Measurements from ENCODE around the gene LSM3. TPM values are rescaled to one million over a fixed set of nuclear protein-coding genes. Genes with fewer than 3 reads are reported as not detected.

The LSM3 gene
- total and polyA plus RNA-seq, 2 of the 4 experiments (the other 2 are of a cell fraction), result 3.4 to 11.5 TPM

DNA sequence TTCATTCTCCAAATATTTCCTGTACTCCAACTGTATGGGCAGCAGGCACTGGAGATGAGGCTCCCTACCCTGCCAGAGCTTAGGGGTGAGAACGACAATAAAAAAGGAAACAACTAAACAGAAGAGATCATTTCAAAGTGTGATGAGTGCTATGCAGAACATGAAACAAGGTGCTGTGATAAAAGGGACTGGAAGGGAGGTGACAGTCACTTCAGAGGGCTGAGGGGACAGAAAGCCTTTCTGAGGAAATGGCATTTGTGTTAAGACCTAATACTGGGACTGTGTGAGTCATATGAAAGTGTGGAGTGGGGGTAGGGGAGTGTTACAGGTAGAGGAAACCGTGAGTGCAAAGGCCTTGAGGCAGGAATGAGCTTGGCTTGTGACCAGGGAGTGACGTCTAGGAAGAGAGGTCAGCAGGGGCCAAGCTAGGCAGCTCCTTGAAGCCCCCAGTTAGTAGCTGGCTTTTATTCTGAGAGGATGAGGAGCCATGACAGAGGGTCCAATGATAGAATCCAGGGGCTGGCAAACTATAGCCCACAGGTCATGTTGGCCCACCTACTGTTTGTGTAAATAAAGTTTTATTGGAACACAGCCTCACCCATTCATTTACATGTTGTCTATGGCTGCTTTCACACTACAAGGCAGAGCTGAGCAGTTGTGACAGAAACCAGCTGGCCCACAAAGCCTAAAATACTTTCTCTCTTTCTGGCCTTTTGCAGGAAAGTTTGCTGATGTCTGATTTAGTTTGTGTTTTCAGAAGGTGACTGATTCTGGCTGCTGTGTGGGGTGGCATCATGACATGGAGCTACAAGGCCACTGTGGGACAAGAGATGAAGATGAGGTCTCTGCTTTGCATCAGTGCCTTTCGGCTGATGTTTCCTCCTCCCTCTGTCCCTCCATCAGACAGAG lies 56.6 kb downstream of the LSM3 start:
- Histone ChIP-seq H3K4me2 (ENCODE audit: low read depth, low read length) (peak overlapping the region; percentile 9; the same call in 1 of the 2 replicates), H3K23ac (ENCODE audit: low read depth, low read length) (peak overlapping the region; percentile 49; the same call in 1 of the 2 replicates), H3K9me1 (ENCODE audit: insufficient read depth, low read length) (peaks cover 21% of the 10 kb centered on the region), H3K18ac (ENCODE audit: low read depth, low read length) (peak overlapping the region; percentile 92), H3K56ac (ENCODE audit: extremely low read depth, insufficient read depth, low read length) (no peak overlapping the region), H4K91ac (ENCODE audit: insufficient read depth, low read depth, low read length) (peak overlapping the region; percentile 78), H3K27ac (ENCODE audit: insufficient read depth, low read length) (peak overlapping the region; percentile 96; the same call in 1 of the 2 replicates), H2AK5ac (ENCODE audit: low read depth, low read length) (peak overlapping the region; percentile 93), H4K8ac (ENCODE audit: low read depth in 2 of 2, low read length in 2 of 2) (peak overlapping the region; percentile 41 to 89; a peak in 2 of 4 replicates), H2BK120ac (ENCODE audit: low read depth, low read length) (peak overlapping the region; percentile 88), H4K5ac (ENCODE audit: low read depth, low read length) (peak overlapping the region; percentile 95), H2BK20ac (ENCODE audit: low read depth, low read length) (peak overlapping the region; percentile 90), H2BK5ac (ENCODE audit: low read depth, low read length, poor library complexity, severe bottlenecking) (peak overlapping the region; percentile 21), H3K9ac (ENCODE audit: low read depth, low read length) (peak overlapping the region; percentile 56; the same call in 1 of the 2 replicates), H3K36me3 (ENCODE audit: control insufficient read depth, insufficient read depth, low read length) (no peaks in the 10 kb centered on the region), H2BK15ac (ENCODE audit: low read depth, low read length) (peak overlapping the region; percentile 95; the same call in 2 of the 3 replicates), H3K4me1 (ENCODE audit: control insufficient read depth, insufficient read depth, low read length) (peaks cover 41% of the 10 kb centered on the region), H3K9me3 (ENCODE audit: control insufficient read depth, insufficient read depth, low read length) (peaks cover 2% of the 10 kb centered on the region; the same call in 1 of the 2 replicates), H4K20me1 (ENCODE audit: insufficient read depth, low read length) (0 out of 2 replicates have a peak, but pooled peaks cover 3% of the 10 kb centered on the region), H3K27me3 (ENCODE audit: control insufficient read depth, insufficient read depth, low read length) (no peaks in the 10 kb centered on the region), H3K14ac (replicated peaks; ENCODE audit: low read depth, low read length) (peak overlapping the region; percentile 53), H3K4me3 (ENCODE audit: insufficient read depth, low read depth, low read length) (no peak overlapping the region), H2AFZ (replicated peaks; ENCODE audit: low read length, poor library complexity) (peak overlapping the region; percentile 75), H3K79me1 (ENCODE audit: low read depth in 1 of 2, low read length in 2 of 2) (no peaks in the 10 kb centered on the region; a peak in 1 of 4 replicates), H3K4ac (ENCODE audit: low read depth, low read length) (peak overlapping the region; percentile 93), H2AK9ac (replicated peaks; ENCODE audit: low read depth, low read length, poor library complexity) (peak overlapping the region; percentile 22)
- 60% methylated on average over 1 of the region's 4 CpGs; no CpG with 5 or more reads in 1 of the 2 experiments for WGBS, 2 experiments (ENCODE audit: extremely low coverage in 2 of 2, insufficient read length in 1 of 2)
- BruUV-seq (replicated peaks), result no TSS peak
- CTCF ChIA-PET, result interaction anchor here (0.6 to 1.2 kb wide), 3 partner anchors 11 to 93 kb away, joined by 3 to 6 read pairs (median 3); no protein-coding TSS in a partner anchor
- ATAC-seq (ENCODE audit: low read depth) (no peak), DNase-seq (no peak)
- in situ Hi-C loops (cut with MboI; ENCODE audit: low sequenced_read_pairs), result no loop called here
- POLR2A ChIA-PET (ENCODE audit: unreplicated experiment), result no interaction called here
- dilution Hi-C loops (cut with HindIII; ENCODE audit: low sequenced_read_pairs, unreplicated experiment), result no loop called here
- intact Hi-C loops (cut with micrococcal nuclease), result no loop called here
- no peak for TF ChIP-seq MXI1 (IDR thresholded peaks at IDR 0.05; ENCODE audit: borderline replicate concordance, low read depth, low read length)
